Activated CD4-positive, alpha-beta T cell treated with anti-CD3 and anti-CD28 coated beads, Interleukin-2, Interleukin-6, amounts not matched to agents 100 ng/mL and 50 ng/mL, durations not matched to agents 16 hours and 8 hours (primary cell): ENCODE results near the gene DQX1.

Experiments used
- DNase-seq: peaks from one replicate; pipeline ENCODE4 v3.0.0-alpha.2; 2020

DQX1 gene

DNA sequence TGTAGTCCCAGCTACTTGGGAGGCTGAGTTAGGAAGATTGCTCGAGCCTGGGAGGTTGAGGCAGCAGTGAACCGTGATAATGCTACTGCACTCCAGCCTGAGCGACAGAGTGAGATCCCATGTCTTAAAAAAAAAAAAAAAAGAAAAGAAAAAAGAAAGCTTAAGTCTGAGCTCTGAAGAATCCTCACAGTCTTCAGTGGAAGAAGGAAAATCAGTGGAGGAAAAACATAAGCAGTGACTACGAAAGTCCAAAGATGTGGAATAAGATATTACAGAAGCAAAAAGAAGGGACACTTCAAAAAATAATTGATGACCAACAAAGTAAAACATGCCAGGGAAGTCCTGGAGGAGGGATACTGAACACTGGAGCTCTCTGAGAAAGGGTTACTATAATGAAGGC is 15.8 kb downstream of the DQX1 start:
- no peak for DNase-seq

DNA sequence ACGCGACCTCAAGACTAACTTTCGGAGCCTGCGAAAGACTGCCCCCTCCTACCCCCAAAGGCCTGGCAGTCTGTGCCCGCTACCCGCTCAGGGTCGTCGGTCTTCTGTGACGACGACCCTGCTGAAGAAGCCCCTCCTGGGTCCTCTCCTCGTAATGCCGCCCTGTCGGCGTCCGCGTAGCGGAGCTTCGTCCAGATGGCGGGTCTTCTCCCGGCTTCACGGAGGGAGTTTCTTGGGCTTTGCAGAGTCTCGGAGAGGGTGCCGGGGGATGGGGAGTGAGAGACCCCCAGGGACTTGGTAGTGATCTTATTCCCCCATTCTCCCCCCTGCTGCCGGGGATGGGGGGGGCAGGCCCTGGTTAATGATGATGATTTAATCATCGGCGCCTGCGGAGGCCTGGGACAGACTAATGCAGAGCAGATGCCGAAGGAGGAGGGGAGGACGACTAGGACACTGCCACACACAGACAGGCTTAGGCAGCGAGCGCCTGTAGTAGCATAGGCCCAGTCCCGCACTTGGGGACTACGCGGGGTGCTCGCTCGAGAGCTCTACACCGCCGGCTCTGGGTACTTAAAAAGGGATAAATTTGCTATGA is 18.0 kb downstream of the DQX1 start:
- DNase-seq: no peak

DNA sequence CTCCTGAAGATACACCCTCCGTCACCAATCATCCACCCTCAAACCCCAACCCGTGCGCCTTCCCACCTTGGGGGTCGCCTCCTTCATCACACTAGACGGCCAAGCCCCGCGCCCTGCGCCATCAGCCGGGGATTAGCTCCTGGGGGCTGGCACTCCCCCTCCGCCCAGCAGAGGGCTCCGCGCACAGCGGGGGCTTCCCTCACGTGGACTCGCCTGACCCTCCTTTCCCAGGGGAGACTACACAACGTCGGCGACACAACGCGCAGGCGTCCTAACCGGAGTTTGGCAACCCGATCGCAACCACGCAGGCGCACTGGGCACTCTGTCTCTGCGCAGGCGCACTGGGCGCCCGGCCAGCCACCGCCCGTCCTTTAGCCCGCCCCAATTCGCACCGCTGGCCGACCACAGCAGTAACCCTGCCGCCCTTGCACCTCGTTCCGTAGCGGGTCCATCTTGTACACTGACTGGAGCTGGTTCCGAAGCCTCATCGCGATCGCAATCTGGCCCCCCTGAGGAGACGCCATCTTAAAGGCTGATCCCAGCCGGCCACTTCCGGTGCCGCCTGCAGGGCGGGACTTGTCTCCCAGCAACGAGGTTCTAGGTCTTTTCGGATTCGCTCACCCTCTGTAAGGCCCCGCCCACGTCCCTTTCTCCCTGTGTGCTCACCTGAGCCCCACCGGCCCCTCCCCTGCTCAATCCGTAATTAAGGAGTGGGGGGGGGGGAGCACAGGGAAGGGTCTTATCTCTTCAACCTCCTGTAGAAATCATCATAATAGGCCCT is 18.7 kb downstream of the DQX1 start, which contains the start of gene PCGF1:
TSS of gene PCGF1 (minus strand) at position 551 of the 781 bp plus-strand sequence. CDS start at position 524, 27 bp downstream.
- DNase-seq: peak; percentile 98

DNA sequence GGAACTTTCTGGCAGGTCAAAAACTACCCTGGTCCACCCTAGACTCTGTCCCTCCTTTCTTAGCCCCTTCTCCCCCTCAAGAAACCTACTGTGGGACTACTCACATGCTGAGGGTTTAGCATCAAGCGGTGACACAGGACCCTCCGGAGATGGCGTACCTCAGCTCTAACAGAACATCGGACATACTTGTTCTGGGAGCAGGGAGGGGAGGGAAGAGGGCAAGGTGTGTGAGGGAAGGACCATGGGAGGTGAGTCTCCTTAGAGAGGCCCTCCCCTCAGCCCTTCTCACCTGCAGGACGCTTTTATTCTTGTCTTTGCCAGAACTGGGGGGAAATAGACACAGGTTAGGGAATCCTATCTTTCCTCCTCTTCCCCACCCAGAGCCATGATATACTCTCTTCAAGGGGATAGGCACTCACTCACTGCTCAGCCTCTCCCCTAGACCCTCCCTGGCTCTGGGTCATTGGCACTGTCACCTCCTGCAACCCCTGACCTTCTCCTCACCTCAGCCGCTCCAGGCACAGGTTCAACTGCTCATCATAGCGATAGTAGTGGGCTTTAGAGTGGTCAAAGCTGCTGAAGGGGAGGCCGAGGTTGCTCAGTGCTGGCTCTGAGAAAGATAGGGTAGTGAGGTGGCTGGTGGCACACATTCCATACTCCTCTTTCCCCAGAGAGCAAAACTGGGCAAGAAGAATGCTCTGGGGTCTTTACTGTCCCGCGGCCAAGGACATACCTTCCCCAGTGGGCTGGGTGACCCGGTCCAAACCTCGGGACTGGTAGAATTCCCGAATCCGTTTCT is 20.4 kb downstream of the DQX1 start:
- no peak for DNase-seq

DNA sequence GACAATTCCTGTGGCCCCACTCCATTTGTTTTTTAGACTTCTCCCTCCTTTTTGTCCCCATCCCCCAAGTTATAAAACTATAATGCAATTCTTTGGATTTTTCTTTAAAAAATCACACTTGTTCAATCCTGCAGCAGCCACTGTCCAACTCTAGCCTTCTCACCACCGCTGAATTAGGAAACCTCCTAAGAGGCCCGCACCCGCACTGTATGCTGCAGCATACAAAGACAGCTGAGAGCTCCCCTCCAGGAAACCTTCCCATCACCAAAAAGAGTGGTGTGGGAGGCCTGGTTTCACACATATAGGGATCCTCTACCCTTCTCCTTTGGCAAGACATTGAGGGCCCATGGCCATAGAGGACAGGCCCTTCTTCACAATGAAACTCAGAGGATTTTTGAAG is 21.4 kb downstream of the DQX1 start:
- DNase-seq: no peak

DNA sequence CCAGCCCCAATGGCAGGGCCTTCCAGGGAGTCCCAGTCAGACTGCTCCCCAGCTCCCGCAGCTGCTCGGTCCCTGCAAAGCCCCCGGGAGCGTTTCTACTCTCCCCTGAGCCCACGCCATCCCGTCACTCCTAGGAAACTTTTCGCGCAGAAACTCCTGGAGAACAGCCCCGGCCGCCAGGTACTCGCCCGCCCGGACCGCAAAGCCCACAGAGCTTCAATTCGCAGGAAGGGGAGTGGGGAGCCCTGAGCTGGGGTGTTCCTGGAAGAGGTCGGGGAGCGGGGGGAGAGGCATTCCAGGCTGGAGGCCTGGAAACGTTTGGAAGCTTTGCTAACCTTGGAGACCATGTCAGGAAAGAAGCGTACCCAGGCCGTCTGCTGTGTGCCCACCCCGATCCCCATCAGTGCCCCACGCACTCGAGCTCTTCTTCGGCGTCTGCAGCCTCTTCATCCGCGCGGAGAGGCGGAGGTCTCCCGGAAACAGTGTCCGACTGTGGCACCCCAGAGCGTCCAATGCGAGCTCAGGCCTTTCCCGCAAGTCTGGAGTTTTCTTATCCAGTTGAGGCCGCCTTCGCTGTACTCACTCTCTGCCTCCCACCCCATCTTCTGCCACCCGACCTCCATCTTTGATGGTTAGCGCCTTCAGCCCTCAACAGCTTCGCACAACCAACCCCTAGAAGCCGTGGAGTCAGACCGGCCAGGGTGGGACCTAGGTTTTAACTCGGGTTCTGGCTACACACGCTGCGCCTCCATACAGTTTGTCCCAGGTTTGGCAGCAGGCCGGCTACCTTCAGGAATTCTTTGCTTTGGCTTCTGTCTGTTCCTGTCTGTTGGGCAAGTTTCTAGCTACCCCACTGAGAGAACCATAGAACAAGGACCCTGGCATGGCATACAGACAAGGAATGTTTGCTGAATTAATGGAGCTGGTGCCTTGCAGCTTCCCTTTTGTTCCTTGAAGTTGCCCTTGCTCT is 22.2 kb downstream of the DQX1 start:
- no peak for DNase-seq

DNA sequence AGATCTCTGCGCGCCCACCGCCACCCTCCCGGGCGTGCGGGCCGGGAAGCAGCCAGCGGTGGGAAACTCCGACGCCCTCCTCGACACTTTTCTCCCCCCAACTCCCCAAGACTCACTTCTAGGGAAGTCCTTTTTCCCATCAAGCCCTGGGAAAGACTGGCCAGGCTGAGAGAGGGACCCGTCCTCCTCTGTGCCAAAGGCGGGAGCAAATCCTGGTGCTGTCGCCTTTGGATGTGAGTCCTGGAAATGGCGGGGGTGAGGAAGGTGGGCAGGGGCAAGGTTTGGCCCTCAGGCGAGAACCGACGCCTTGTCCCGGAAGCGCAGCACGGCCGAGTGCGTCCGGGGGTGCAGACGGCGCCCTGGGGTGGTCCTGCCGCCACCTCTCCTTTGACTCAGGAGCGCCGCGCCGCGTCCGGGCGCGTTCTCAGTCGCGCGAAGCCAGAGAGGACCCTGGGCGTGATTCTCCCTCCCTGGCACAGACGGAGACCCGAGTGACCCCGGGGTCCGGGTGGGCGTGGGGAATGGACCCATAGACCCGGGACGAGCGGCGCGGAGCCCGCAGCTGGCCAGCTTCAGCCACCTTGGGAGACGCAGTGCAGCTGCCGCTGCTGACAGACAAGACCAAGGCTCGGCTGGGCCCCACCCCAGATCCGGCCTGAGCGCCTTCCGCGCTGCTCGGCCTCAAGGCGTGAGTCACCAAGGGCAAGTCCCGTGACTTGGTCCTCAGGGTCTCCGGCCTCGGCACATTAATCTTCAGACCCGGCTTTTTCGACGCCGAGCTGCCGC is 23.1 kb downstream of the DQX1 start:
- DNase-seq: peak; percentile 80

DNA sequence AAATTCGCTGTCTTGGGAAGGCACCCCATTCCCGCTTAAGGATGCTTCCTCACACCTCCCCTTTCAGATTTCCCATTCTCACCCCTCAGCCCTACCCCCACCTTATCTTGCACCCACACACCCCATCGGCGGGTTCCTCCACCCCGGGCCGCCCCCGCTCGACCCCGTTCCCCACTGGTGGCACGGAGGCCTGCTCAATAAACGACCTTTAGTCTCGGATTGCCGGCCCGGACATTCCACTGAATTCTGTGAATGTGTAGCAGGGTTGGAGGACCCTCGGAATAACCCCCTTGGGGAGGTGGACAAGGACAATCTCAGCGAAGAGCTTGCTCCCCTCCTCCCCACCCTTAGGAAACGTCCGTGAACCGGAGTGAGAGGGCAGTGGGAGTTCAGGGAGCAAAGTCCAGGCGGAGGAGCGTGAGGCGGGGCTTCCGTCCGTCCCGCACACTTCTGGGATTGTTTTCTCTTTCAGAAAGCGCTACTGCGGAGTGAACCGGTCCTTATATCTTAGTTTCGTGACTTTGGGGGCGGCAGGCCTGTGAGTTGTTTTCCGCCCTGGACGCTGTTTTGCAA is 23.8 kb downstream of the DQX1 start:
- no peak for DNase-seq

DNA sequence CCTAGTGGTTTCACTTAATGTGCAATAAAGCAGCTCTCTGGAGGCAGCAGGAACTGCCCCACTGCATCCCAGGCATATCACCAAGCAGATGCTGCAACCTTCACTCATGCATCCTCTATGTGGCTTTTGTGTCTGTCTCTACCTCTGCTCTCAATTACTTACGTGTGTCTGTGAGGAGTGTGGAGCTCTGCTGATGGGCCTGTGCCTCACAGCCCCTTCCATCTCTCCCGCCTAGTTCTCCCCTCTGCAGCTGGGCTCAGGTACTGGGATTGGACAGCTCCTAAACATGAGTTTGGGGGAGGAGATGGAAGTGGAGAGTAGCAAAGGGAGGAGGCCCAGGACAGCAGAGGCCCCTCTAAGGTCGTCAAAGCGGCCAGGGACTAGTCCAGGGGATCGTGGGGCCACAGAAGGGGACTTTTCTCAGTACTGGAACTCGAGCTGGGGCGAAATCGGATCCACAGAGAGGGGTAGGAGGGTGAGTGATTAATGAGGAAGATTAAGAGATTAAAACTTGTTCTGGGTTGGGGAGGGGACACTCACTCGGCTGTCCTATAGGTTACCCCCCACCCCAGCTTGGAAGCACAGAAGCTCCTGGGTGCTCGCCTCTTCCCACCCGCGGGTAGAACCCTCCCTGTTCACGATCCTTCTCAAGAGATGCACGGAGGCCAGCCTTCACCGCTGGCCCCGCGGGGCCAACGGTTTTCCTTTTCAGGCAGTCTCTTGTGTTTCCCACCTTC is 24.5 kb downstream of the DQX1 start:
- DNase-seq: no peak

DNA sequence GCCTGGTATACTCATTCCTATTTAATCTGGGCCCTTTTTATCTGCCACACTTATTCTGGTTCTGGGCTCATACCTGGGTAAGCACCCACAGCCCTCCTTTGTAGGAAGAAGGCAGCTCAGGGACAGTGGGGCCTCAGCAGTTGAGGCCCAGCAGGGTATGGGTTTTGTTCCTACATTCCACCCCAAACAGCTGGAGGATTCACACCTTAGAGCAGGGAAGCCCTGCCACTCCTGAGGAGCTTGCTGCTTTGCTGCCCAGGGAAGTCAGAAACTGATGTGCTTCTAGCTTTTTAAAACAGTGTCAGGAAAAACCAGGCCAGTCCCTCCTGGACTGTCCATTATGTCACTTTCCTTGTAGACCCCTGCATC is 25.5 kb downstream of the DQX1 start:
- no peak for DNase-seq

DNA sequence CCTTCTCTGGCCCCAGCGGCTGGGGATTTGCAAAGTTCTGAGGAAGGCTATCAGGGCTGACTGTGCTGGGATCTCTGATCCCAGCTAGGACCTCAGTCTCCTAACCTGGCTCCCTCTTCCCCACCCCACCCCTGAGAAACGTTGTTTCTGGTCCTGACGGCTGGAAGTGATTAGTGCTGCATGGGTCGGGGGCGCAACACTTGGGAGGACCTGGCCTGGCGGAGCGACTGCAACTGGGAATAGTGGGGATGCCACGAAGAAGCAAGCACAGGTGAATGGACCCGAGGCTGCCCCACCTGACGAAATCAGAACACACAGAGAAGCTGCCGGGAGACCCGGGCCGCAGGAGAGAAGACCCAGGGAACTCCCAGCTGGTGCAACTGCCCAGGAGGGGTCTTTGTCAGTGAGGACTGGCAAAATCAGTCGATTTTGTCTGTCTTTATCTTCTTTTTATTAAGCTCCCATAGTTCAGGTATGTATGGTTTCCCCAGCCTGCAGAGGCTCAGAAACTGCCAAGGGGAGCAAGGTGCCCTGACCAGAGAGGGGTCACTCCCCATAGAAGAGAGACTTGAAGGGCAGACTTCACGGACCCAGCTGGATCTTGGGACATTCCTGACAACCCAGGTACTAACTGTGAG is 26.0 kb downstream of the DQX1 start:
- DNase-seq: no peak

DNA sequence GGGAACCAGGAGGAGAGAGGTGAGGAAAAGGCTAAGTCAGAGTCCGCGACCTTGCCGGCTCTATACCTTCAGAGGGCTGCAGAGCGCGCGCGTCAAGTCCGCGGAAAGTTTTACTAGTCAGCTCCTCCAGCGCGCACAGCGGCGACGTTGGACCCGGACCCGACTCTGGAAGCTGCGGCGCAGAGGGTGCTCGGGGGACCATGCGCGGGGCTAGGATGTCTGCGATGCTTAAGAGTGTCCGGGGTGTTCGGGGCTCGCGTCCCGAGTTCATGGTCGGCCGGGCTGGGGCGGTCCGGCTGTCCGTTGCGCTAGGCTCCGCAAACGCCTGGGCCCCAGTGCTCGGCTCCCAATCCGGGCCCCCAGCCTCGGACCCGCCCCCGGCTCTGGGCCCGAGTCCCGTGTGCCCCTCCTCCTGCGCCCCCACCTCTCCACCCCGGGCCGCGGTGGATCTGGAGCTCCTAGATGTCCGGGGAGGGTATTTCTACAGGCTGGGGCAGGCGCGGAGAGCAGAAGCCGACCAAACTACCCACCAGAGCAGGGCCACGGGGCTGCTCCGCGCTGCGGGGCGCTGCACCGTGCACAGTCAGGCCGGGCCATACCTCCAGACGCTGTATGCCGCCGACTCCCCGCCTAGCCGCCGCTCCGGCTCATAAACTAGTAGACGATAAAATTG is 26.6 kb downstream of the DQX1 start, which contains the start of gene LBX2:
TSS of gene LBX2 (minus strand) at position 337 of the 673 bp plus-strand sequence. CDS start at position 271, 66 bp downstream.
- DNase-seq: peak; percentile 46

DNA sequence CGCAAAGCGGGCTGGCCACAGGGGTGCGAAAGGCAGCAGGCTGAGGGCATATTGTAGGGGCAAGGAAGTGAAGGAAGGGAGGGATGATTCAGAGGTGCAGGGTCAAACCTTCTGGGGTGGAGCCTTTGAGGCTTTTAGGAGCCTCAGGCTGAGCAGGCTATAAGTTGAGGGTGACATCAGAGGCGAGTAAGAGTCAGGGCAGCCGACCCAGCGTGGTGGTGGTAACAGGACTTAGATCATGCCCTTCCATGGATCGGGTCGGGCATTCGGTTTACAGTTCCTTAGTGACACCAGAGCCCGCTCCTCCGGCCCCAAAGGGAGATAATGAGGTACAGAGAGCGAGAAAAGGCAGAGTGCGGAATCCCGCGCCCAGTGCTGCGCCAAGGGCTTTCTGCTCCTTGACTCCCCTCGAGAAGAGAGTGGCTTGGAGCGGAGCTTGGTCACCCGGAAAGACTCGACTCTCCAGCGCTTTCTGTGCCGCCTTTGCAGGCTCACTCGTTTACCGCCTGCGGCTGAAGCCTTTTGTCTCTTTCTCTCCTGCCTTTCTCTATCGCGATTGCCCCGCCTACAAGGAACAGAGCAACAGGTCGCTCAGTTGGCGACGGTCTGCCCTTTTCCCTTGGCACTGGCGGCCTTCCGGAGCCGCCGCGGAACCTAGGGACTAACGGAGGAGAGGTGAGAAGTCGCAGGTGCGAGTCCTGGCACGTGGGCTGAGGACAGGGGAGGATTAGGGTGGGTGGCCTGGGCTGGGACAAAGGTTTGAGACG is 27.3 kb downstream of the DQX1 start:
- DNase-seq: peak; percentile 67

DNA sequence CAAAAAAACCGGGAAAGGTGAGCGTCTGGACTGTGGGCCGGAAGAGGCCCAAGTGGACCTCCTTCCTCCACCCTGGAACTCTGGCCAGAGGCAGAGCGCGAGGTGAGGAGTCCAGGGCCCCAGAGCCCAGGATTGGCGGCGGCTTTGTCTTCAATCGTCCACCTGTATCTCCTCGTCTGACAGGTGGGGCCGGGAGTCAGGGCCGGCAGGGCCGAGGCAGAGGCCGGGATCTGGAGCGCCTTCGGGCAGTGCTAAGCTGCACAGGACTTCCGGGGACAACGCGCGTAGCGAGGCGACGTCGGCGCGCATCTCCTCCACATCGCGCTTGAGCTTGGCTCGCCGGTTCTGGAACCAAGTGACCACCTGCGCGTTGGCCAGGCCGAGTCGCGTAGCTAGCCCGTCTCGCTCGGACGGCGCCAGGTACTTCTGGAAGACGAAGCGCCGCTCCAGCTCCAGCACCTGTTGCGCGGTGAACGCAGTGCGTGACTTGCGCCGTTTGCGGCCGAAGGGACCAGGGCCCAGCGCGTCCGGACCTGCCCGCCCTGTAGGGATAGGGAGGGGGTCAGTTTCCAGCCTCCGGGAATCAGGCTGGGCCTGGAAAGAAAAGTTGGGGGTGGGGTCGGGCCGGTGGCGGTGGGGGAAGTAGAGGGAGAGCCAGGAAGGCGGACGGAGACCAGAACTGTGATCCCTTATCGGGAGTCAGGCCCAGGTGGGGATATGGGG is 28.1 kb downstream of the DQX1 start:
- DNase-seq: no peak

DNA sequence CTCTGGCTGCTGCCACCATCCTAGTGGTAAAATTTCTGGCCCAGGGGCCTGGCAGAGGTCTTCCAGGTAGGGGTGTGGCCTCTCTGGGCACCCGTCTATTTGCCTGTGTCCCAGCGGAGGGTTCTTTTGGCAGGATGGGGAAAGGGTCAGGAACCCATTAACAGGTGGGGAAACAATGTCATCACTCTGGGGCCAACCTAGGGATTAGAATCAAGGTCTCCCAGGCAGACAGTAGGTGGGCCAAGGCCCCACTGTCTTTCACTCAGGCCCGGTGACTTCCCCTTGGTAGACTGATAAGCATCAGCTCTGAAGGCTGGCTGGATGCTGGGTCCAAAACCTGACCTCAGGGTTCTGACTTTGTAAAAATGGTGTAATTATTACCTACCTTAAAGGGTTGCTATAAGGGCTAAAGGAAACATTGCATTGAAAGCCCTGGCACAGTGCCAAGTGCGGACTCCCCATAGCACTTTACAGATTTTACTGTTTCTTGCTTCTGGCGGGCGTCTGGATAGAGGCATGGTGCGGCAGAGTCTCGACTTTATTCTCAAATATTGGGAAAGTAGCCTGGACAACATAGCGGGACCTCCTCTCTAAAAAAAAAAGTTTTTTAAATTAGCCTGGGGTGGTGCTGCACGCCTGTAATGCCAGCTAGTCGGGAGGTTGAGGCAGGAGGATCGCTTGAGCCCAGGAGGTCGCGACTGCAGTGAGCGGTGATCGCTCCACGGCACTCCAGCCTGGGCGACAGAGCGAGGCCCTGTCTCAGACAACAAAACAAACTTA is 28.8 kb downstream of the DQX1 start:
- DNase-seq: no peak

DNA sequence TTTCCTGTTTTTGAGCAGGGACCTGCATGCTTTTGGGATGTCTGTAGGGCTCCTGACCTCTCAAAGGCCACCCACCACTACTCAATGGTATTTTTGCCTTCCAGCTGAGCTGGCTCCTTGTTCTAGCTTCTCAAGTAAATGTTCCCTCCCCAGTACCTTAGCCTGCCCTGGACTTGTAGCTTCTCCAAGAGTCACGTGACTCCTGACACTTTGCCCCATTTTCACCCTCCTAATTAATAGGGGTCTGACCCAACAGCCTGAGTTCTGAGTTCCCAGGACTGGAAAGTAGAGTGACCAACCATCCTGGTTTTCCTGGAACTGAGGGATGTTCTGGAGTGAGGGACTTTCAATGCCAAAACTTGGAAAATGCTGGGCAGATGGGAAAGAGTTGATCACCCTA is 30.6 kb downstream of the DQX1 start:
- no peak for DNase-seq

DNA sequence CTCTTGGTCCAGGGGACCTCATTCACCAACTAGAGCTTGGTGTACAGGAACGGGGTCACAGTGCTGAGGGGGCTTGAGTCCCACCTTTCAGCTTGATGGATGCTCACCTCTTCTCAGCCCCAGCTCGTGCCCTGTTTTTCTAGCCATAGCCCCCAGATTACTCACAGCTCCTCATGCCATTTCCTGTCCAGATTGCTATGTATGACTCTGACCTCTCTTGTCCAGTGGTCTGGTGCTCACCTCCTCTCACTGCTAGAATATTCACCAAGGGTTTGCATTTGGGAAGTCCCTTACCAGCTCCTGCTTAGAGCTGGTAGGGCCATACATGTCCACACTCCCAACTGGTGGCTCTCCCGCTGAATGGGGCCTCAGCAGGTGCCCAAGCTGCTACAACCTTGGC is 32.5 kb downstream of the DQX1 start:
- no peak for DNase-seq
